Fibroblast of upper back skin (primary cell): ENCODE data around the gene TMEM14B.
"Not testable (repeated sequence)": the region's sequence is repeated elsewhere in the genome, so short reads cannot be mapped to it uniquely, and the experiment has no call there.

Source experiments
- DNase-seq: peaks from one replicate; pipeline ENCODE4 v3.0.0-alpha.2; 2013

Gene TMEM14B

GRCh38 chr6:10747251-10747972 is at the start of gene TMEM14B:
TSS of gene TMEM14B (plus strand) at chr6:10747805. CDS start at chr6:10749246, 1,441 bp downstream.
- DNase-seq, result peak; percentile 95

GRCh38 chr6:10713962-10714361 is 33.6 kb upstream of the TMEM14B start:
- no peak for DNase-seq

GRCh38 chr6:10719296-10719963 is 28.2 kb upstream of the TMEM14B start:
- DNase-seq, result peak; percentile 19

- peak; percentile 30 for DNase-seq
Observed at GRCh38 chr6:10719964-10720264, 27.7 kb upstream of the TMEM14B start.

DNA sequence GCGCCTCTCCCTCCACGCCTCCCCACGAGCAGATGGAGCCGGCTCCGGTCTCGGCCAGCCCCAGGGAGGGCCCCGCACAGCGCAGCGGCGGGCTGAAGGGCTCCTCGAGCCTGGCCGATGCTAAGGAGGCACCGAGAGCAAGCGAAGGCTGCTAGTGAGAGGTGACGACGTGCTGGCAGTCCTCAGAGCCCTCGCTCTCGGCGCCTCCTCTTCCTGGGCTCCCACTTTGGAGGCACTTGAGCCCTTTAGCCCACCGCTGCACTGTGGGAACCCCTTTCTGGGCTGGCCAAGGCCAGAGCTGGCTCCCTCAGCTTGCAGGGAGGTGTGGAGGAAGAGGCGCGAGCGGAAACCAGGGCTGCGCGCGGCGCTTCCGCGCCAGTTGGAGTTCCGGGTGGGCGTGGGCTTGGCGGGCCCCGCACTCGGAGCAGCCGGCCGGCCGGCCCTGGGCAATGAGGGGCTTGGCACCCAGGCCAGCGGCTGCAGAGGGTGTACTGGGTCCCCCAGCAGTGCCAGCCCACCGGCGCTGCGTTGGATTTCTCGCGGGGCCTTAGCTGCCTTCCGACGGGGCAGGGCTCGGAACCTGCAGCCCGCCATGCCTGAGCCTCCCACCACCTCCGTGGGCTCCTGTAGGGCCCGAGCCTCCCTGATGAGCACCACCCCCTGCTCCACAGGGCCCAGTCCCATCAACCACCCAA is 27.2 kb upstream of the TMEM14B start:
- peak; percentile 25 for DNase-seq

DNA sequence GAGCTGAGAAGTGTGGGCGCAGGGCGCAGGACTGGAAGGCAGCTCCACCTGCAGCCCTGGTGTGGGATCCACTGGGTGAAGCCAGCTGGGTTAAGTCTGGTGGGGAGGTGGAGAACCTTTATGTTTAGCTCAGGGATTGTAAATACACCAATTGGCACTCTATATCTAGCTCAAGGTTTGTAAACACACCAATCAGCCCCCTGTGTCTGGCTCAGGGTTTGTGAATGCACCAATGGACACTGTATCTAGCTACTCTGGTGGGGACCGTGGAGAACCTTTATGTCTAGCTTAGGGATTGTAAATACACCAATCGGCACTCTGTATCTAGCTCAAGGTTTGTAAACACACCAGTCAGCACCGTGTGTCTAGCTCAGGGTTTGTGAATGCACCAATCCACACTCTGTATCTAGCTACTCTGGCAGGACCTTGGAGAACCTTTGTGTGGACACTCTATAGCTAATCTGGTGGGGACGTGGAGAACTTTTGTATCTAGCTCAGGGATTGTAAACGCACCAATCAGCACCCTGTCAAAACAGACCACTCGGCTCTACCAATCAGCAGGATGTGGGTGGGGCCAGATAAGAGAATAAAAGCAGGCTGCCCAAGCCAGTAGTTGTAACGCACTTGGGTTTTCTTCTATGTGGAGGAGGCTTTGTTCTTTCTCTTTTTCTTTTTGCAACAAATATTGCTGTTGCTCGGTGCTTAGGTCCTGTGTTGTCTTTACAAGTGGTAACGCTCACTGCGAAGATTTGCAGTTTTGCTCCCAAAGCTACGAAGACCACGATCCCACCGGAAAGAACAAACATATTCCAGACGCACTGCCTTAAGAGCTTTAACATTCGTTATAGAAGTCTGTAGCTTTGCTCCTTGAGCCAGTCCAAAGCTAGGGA is 26.4 kb upstream of the TMEM14B start:
- not testable (repeated sequence) for DNase-seq

DNA sequence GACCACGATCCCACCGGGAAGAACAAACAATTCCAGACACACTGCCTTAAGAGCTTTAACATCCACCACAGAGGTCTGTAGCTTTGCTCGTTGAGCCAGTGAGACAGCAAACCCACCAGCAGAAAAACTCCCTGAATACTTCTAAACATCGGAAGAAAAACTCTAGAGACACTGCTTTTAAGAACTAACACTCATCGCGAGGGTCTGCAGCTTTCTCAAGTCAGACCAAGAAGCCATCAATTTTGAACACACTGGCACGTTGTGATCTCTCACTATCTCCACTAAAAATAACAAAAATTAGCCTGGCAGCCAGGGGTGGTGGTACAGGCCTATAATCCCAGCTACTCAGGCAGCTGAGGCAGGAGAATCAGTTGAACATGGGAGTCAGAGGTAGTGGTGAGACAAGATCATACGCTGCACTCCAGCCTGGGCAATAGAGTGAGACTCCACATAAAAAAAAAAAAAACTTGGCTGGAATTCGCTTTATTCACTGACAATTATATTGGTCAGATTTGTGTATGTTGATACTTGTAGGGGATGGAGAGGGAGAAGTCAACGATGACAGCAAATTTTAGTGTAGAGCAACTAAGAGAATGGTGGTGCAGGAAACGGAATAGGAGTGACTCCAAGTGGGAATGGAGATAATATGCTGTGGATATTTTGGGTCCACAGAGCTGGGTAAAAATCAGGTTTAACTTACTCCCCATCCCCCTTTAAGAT is 25.6 kb upstream of the TMEM14B start:
- no peak for DNase-seq

- DNase-seq, result no peak
Observed at GRCh38 chr6:10722570-10722819, 25.1 kb upstream of the TMEM14B start.

GRCh38 chr6:10722820-10723566 is 24.6 kb upstream of the TMEM14B start, which contains the start of gene TMEM14C:
TSS of gene TMEM14C (plus strand) at chr6:10723070. CDS start at chr6:10724614, 1,544 bp downstream.
- peak; percentile 98 for DNase-seq

DNA sequence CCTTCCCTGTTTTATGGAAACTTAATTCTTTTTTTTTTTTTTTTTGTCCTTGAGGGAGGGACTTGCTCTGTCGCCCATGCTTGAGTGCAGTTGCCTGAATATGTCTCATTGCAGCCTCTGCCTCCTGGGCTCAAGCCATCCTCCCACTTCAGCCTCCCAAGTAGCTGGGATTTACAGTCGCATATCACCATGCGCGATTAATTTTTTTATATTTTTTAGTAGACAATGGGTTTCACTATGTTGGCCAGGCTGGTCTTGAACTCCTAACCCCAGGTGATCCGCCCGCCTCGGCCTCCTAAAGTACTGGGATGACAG is 24.1 kb upstream of the TMEM14B start:
- peak; percentile 7 for DNase-seq

GRCh38 chr6:10725044-10725443 is 22.6 kb upstream of the TMEM14B start:
- DNase-seq, result no peak

GRCh38 chr6:10725716-10726115 is 21.9 kb upstream of the TMEM14B start:
- DNase-seq, result no peak

DNA sequence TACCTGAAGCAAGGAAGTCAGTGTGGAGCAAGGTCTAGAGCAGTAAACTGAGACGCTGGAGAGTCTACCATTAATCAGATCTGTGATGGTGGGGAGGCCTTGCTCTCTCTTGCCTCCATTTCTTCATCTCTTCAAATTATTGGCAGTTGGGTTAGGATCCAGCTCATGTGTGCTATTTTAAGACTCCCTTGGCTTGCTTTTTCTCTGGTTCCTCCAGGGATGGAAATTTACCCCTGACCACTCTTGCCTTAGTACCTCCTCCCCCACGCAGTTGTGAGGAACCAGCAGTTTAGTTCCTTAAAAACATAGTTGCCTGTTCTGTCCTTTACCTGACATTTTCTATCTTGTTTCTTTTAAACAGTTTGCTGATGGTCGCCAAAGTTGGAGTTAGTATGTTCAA is 17.4 kb upstream of the TMEM14B start:
- DNase-seq, result no peak

DNA sequence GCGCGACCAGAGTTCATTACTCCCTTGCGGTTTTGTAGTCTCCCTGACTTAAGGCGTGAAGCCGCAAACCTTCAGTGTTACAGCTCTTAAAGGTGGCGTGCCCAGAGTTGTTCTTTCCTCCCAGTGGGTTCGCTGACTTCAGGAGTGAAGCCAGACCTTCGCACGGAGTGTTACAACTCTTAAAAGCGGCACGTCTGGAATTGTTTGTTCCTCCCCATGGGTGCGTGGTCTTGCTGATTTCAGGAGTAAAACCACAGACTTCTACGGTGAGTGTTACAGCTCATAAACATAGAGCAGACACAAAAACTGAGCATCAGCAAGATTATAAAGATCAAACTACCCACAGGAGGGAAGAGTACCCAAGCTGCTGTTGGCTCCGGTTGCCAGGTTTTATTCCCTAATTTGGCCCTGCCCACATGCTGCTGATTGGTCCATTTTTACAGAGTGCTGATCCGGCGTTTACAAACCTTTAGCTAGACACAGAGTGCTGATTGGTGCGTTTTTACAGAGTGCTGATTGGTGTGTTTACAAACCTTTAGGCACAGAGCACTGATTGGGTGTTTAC is 14.4 kb upstream of the TMEM14B start:
- peak; percentile 81 for DNase-seq

DNA sequence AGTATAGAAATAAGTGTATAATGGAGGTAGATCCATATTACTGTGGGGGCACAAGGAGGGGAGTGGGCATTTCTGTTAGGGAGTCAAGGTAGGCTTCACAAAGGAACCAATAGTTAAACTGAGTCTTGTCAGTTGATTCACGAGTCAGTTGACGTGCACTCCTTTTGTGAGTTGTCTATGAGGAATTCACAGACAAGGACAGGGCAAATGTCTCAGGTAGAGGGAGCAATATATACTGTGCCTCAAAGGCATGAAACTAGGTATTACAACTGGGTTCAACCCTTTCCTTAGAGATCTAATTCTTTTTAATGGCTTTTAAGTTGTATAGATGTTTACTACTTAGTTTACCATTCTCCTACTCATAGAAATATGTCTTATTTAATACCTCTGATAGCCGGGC is 13.7 kb upstream of the TMEM14B start:
- no peak for DNase-seq

- no peak for DNase-seq
Observed at GRCh38 chr6:10736731-10737130, 10.9 kb upstream of the TMEM14B start.

- DNase-seq, result no peak
Observed at GRCh38 chr6:10740061-10740460, 7.5 kb upstream of the TMEM14B start.

- DNase-seq, result not testable (repeated sequence)
Observed at GRCh38 chr6:10741643-10742042, 6.0 kb upstream of the TMEM14B start.

- DNase-seq, result no peak
Observed at GRCh38 chr6:10742251-10742650, 5.4 kb upstream of the TMEM14B start.

DNA sequence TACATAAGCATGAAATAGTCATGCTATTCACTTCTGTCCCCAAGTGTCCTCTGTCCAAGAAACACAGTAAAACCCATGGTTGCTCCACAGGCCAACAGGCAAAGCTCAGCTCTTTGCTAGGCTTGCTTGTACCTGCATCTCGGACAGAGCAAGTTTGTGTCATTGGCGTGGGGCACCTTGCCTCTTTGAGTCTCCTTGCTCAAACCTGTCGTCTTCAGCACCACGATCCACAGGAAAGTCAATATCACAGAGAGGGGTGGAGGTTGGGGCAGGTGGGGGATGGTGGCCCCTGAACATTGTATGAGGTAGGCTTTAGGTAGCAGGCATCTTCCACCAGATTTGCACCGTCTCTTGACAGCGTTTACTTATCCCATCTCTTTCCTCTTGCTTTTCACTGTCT is 4.1 kb upstream of the TMEM14B start:
- DNase-seq, result no peak

GRCh38 chr6:10745116-10745515 is 2.5 kb upstream of the TMEM14B start:
- DNase-seq, result no peak

- no peak for DNase-seq
Observed at GRCh38 chr6:10746915-10747250, 722 bp upstream of the TMEM14B start.
